Measurements from ENCODE around the gene USH1G.
"Not testable (repeated sequence)": the region's sequence is repeated elsewhere in the genome, so short reads cannot be mapped to it uniquely, and the experiment has no call there.

USH1G gene

GRCh38 chr17:74873037-74873873 lies 49.8 kb downstream of the USH1G start:
- peak; percentile 100 for DNase-seq

- no peak for DNase-seq
Observed at GRCh38 chr17:74872313-74873036, 50.6 kb downstream of the USH1G start, which contains the start of gene FDXR. Gene FDXR (minus strand): TSS chr17:74872994. CDS start chr17:74872944, 50 bp downstream.

- no peak for DNase-seq
Observed at GRCh38 chr17:74871356-74872076, 51.5 kb downstream of the USH1G start.

- no peak for DNase-seq
Observed at GRCh38 chr17:74870512-74870911, 52.5 kb downstream of the USH1G start.

- not testable (repeated sequence) for DNase-seq
Observed at GRCh38 chr17:74870028-74870427, 53.0 kb downstream of the USH1G start.

- no peak for DNase-seq
Observed at GRCh38 chr17:74868908-74869255, 54.2 kb downstream of the USH1G start.

- DNase-seq, result no peak
Observed at GRCh38 chr17:74868251-74868907, 54.7 kb downstream of the USH1G start.

- no peak for DNase-seq
Observed at GRCh38 chr17:74866198-74866835, 56.7 kb downstream of the USH1G start.

All from CD4-positive, alpha-beta T cell treated with Interleukin-17A for 1 hour (primary cell).